NCI-H2107 treated with DMSO at 0.1 percent for 48 hours (cell line): ENCODE data around the gene ZNF488.
A peak's percentile ranks its signal among the peaks of the same experiment; 100 is the strongest.

Experiments
- DNase-seq: peaks from one replicate; lab custom pipeline; 2025; ENCODE audit not compliant: unreplicated experiment; lab: John Stamatoyannopoulos, UW

The ZNF488 gene

GRCh38 chr10:47383261-47384147, 589 bp downstream of the ZNF488 start:
- peak; percentile 62 for DNase-seq

- DNase-seq: no peak
Measured at GRCh38 chr10:47381427-47382379, 2.4 kb downstream of the ZNF488 start.

GRCh38 chr10:47381103-47381395, 3.0 kb downstream of the ZNF488 start:
- DNase-seq: no peak

- DNase-seq: no peak
Measured at GRCh38 chr10:47380341-47381102, 3.6 kb downstream of the ZNF488 start.

GRCh38 chr10:47379901-47380300, 4.2 kb downstream of the ZNF488 start:
- no peak for DNase-seq

GRCh38 chr10:47379445-47379785, 4.7 kb downstream of the ZNF488 start:
- no peak for DNase-seq

GRCh38 chr10:47378606-47379444, 5.3 kb downstream of the ZNF488 start:
- DNase-seq: no peak

- no peak for DNase-seq
Measured at GRCh38 chr10:47378183-47378510, 5.9 kb downstream of the ZNF488 start.

- no peak for DNase-seq
Measured at GRCh38 chr10:47376522-47377220, 7.4 kb downstream of the ZNF488 start.

- DNase-seq: no peak
Measured at GRCh38 chr10:47374611-47375536, 9.2 kb downstream of the ZNF488 start.

- no peak for DNase-seq
Measured at GRCh38 chr10:47372726-47373125, 11.4 kb downstream of the ZNF488 start.

- no peak for DNase-seq
Measured at GRCh38 chr10:47371629-47372485, 12.2 kb downstream of the ZNF488 start.

GRCh38 chr10:47370878-47371277, 13.2 kb downstream of the ZNF488 start:
- DNase-seq: no peak

GRCh38 chr10:47370015-47370767, 13.9 kb downstream of the ZNF488 start:
- DNase-seq: no peak

GRCh38 chr10:47369251-47369894, 14.7 kb downstream of the ZNF488 start:
- no peak for DNase-seq

- no peak for DNase-seq
Measured at GRCh38 chr10:47368431-47369180, 15.5 kb downstream of the ZNF488 start.
